OCI-LY3 (cell line): ENCODE data around the gene ITSN1.

Experiments
- H2AFZ ChIP-seq: fragments of 200-600, 300-600 bp; shearing (Covaris generic); 2 replicates; pipeline ENCODE4 v1.6.0; 2014; ENCODE audit warnings: antibody characterized with exemption, low read depth, low read length
- H3K27ac ChIP-seq: fragments of 200-600, 300-600 bp; sonication (generic); 2 replicates; pipeline ENCODE4 v1.5.1; 2014; ENCODE audit warnings: mild to moderate bottlenecking, low read length, moderate library complexity, mixed read lengths
- H3K27me3 ChIP-seq: fragments of 200-600, 300-600 bp; sonication (generic); 2 replicates; pipeline ENCODE4 v1.6.1; 2014; ENCODE audit warnings: low read depth, low read length, mixed read lengths
- H3K36me3 ChIP-seq: fragments of 200-600, 300-600 bp; sonication (generic); replicated peaks from 2 replicates; pipeline ENCODE3; 2014; ENCODE audit warnings: low read depth, low read length, mixed read lengths
- H3K4me1 ChIP-seq: fragments of 300-600, 200-600 bp; sonication (generic); 2 replicates; pipeline ENCODE4 v1.6.1; 2014; ENCODE audit warnings: low read length, mixed read lengths
- H3K4me2 ChIP-seq: fragments of 200-600, 300-600 bp; sonication (generic); 2 replicates; pipeline ENCODE4 v1.6.1; 2014; ENCODE audit warnings: low read length, mixed read lengths
- H3K4me3 ChIP-seq: fragments of 300-600, 200-600 bp; sonication (generic); 2 replicates; pipeline ENCODE4 v1.5.1; 2014; ENCODE audit warnings: antibody characterized with exemption, mild to moderate bottlenecking, low read length, moderate library complexity
- H3K79me2 ChIP-seq: fragments of 300-600, 200-600 bp; shearing (Covaris generic); 2 replicates; pipeline ENCODE4 v1.6.1; 2014; ENCODE audit warnings: mild to moderate bottlenecking, low read length, mixed read lengths
- H3K9ac ChIP-seq: fragments of 300-600, 200-600 bp; shearing (Covaris generic); 2 replicates; pipeline ENCODE4 v1.6.0; 2014; ENCODE audit warnings: mild to moderate bottlenecking, low read length, moderate library complexity
- H3K9me3 ChIP-seq: fragments of 200-600, 300-600 bp; shearing (Covaris generic); 2 replicates; pipeline ENCODE4 v1.6.1; 2014; ENCODE audit warnings: low read length, mixed read lengths; ENCODE audit not compliant: insufficient read depth
- H4K20me1 ChIP-seq: fragments of 200-600, 300-600 bp; sonication (generic); 2 replicates; pipeline ENCODE4 v1.6.1; 2016; ENCODE audit warnings: low read length, mixed read lengths; ENCODE audit not compliant: insufficient read depth
- CTCF ChIP-seq: fragments of 200-600, 300-600 bp; sonication (generic); IDR thresholded peaks from 2 replicates; pipeline ENCODE4 v1.5.1; 2014; ENCODE audit warnings: antibody characterized with exemption, low read length, low read depth
- EZH2phosphoT487 ChIP-seq: fragments of 200-600 bp; shearing (Covaris generic); IDR thresholded peaks from 2 replicates; pipeline ENCODE4 v1.6.1; 2018; ENCODE audit warnings: antibody characterized with exemption, mixed run types, low read depth

ITSN1 gene

GRCh38 chr21:33799378-33800090 lies 157.2 kb downstream of the ITSN1 start:
- Histone ChIP-seq H4K20me1 (no peaks in the 10 kb centered on the region), H3K36me3 (no peaks in the 10 kb centered on the region), H3K4me2 (no peak overlapping the region), H3K27ac (no peak overlapping the region), H3K9ac (no peak overlapping the region), H3K4me3 (no peak overlapping the region), H3K9me3 (no peaks in the 10 kb centered on the region), H3K4me1 (no peaks in the 10 kb centered on the region), H2AFZ (no peak overlapping the region), H3K27me3 (no peaks in the 10 kb centered on the region), H3K79me2 (no peaks in the 10 kb centered on the region)
- no peak for TF ChIP-seq CTCF
- no peak for TF ChIP-seq EZH2phosphoT487

GRCh38 chr21:33800753-33801423 lies 158.6 kb downstream of the ITSN1 start:
- no peaks in the 10 kb centered on the region for H3K36me3 ChIP-seq
- no peak overlapping the region for H2AFZ ChIP-seq
- H3K4me1 ChIP-seq, result no peaks in the 10 kb centered on the region
- no peaks in the 10 kb centered on the region for H3K9me3 ChIP-seq
- H4K20me1 ChIP-seq, result no peaks in the 10 kb centered on the region
- H3K27me3 ChIP-seq, result no peaks in the 10 kb centered on the region
- H3K9ac ChIP-seq, result no peak overlapping the region
- TF ChIP-seq EZH2phosphoT487 (no peak), CTCF (no peak)
- no peak overlapping the region for H3K27ac ChIP-seq
- no peak overlapping the region for H3K4me3 ChIP-seq
- H3K4me2 ChIP-seq, result no peak overlapping the region
- no peaks in the 10 kb centered on the region for H3K79me2 ChIP-seq

- Histone ChIP-seq H4K20me1 (no peaks in the 10 kb centered on the region), H3K4me2 (no peak overlapping the region), H3K9me3 (no peaks in the 10 kb centered on the region), H3K36me3 (no peaks in the 10 kb centered on the region), H3K27ac (no peak overlapping the region), H3K4me3 (no peak overlapping the region), H3K9ac (no peak overlapping the region), H3K4me1 (no peaks in the 10 kb centered on the region), H3K79me2 (no peaks in the 10 kb centered on the region), H3K27me3 (no peaks in the 10 kb centered on the region), H2AFZ (no peak overlapping the region)
- TF ChIP-seq CTCF, result no peak
These were observed 159.4 kb downstream of the ITSN1 start for GRCh38 chr21:33801424-33802405.

GRCh38 chr21:33802481-33802880 lies 160.2 kb downstream of the ITSN1 start:
- Histone ChIP-seq H3K36me3 (no peaks in the 10 kb centered on the region), H2AFZ (no peak overlapping the region), H3K27ac (no peak overlapping the region), H3K9ac (no peak overlapping the region), H4K20me1 (no peaks in the 10 kb centered on the region), H3K79me2 (no peaks in the 10 kb centered on the region), H3K4me2 (no peak overlapping the region), H3K4me3 (no peak overlapping the region), H3K4me1 (no peaks in the 10 kb centered on the region), H3K27me3 (no peaks in the 10 kb centered on the region), H3K9me3 (no peaks in the 10 kb centered on the region)
- TF ChIP-seq CTCF (no peak), EZH2phosphoT487 (no peak)
